ENCODE results near the gene MREG.

The MREG gene

DNA sequence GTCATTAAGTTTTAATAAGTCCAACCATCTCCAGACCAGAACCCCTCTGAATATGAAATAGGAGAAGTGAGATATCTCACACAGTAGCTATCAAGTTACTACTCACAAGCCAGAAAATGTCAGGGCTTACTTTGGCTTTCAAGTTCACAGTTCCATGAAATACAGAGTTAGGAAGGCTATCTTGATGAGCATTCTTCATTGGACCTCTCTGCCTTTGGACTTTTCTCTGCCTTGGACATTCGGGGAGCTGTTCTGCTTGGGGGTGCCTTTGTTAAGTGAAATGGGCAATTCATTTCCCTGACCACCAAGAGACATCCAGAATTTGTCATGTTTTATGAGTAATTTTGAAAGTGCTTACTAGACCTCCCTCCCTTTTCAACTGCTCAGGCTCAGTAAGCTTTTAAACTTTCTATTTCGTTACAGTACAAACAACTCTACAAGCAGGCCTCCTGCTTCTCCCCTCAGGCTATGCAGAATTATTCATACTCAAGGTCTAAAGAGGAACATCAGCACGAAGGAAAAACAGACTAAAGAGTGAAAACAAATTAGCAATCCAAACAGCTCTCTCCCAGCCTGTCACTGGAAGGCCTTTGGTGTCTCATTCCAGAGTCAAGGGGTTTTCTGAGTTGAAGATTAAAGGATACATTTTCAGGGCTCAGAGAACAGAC, 95.3 kb downstream of the MREG start:
- no peak for FAIRE-seq

DNA sequence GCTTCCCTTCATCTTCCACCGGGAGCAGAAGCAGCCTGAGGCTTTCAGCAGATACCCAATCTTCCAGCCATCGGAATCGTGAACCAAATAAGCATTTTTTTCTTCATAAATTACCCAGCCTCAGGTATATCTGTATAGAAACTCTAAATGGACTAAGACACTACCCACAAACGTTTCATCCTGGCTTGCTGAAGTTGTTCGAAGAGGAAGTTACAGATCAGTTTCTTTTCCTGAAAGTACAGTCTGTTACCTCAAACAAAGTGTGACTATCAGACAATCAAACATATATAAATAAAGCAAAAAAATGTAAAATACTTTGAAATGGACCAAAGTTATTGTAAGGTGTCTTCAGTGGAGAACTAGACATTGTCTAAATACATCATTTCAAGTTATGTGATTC, 97.9 kb downstream of the MREG start:
- FAIRE-seq, result no peak

DNA sequence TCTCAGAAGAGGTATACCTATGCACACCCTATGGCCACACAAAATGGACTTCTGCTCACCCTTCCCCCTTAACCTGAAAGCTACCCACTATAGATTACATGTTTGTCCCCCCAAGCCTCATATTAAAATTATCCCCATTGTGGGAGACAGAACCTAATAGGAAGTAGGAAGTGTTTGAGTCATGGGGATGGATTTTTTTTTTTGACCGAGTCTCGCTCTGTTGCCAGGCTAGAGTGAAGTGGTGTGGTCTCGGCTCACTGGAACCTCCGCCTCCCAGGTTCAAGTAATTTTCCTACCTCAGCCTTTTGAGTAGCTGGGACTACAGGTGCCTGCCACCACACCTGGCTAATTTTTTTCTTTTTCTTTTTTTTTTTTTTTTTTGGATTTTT, 98.6 kb downstream of the MREG start:
- no peak for FAIRE-seq

DNA sequence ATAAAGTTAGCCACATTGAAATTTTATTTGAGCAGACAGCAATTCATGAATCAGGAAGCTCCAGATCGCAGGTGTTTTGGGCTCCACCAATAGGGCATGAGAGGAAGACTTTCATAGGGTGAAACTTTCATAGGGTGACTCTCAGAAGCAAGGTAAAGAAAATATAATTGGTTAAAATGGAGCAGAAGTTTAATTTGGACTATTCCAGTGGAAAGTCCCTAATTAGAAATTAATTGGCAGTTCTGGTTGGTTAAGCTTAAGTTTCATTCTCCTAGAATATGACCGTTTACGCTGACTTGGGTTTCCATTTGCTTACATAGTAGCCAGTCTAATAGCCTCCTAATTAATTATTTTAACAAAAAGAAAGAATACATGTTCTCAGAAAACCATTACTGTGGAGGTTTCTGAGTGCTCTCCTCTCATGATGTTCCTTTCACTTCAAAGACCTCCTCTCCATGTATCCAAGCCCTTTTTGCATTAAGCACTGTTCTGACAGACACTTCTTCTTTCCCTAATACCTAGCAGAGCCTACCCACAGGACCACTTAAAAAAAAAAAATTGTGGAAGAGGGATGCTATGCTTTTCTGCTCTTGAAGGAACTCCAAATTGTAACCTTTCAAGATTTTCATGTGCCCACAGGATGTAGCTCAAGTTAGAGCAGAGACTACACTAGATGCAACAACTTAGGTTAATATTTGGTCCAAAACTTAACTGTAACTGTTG, 99.1 kb downstream of the MREG start:
- FAIRE-seq, result no peak

DNA sequence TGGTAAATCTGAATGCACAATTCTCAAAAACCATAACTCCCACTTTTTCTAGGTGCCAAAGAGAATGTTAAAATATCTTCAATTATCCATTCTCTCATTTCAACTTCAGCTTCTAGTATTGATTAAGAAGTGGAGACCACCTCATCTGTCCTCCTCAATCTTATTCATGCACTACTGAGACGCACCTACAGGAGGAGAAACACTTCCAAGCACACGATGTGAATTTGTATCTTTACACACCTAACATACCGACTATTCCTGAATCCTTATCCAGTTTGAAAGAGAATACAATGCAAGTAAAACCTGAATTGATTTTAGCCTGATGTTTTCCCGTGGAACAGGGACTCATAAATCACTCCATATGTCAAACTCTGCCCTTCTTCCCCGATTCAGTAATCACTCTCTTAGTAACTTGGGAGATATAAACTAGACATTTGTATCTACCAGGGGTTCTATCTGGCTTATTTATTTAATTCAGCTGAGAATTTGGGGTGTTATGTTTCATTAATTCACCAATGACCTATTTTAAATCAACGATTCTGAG, 101.0 kb downstream of the MREG start:
- FAIRE-seq, result no peak

DNA sequence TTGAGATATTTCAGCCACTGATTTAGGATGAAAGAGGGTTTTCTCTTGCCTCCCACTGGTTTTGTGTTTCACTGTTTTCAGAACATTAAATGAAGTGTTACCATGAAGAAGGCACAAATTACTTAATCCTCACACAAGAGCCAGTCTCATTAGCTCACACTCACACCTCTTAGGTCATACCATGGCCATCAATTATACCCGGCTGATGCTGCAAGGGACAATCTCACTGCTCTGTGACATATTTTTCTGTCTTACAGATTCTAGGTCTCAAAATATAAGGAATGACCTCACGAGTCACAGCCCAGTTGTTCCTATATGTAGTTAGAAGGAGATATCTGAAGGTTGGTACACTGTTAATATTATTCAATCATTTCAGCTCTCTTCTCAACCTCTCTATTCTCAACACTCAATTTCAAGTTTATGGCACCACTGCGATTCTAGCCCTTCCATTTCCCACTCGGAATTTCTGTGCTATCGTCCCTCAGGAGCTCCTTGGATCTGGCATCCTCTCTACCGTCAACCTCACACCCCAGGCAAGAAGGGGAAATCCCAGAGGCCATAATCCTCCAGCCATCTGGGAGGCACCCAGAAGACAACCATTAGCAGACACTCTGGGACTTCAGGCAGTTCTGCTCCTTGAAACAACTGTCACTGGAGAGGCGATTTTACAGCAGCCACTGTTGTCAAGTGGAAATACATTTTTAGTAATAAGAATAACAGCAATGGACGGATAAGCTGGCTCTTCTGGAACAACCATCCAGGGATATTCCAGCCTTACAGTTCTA, 101.9 kb downstream of the MREG start:
- FAIRE-seq, result no peak

DNA sequence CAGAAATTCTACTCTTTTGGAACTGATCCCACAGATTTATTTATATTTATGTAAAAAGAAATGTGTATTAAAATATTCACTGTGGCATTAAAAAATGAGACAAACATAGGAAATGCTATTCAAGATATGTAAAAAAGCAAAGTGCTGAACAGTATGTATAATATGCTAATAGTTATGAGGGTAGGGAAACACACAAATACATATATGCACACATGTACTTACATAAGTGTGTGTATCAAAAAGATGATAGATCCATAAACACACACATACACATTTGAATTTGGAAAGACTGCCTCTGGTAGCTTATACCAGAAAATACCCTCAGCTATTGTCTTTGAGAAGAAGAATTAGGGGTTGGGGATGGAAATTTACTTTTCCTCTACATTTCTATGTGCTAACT, 103.2 kb downstream of the MREG start:
- FAIRE-seq, result no peak

DNA sequence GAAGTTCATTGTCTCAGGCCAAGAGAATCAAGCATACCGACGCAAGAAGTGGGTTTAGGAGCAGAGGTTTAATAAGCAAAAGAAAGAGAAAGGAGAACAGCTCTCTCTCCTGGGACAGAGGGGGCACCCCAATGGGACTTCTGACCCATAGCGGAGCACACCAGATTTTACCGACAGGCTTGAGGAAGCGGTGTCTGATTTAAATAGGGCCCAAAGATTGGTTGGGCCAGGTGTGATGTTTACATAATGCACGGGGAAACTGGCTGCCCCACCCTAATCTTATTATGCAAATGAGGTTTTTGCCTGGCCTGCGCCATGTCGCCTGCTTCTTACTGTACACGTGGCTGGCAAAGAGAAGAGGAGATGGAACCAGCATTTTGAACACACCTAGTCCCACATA, 106.2 kb downstream of the MREG start:
- FAIRE-seq, result no peak

DNA sequence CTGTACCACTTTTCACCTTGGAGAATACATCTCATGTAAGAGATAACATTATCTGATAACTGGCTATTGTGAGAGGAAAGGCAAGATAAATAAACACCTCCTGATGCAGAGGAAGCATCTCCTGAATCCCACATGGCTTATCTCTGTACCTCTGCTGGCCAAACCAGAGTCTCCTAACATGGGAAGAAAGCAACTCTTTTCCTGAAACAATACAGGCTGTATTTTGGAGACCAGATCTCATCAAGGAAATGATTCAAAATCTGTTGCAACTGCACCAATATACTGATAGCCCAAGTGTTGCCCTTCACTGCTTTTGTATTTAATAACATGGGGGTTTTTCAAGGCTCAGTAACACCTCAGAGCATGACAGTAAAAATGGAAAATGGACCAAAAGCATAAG, 106.9 kb downstream of the MREG start:
- FAIRE-seq, result no peak

DNA sequence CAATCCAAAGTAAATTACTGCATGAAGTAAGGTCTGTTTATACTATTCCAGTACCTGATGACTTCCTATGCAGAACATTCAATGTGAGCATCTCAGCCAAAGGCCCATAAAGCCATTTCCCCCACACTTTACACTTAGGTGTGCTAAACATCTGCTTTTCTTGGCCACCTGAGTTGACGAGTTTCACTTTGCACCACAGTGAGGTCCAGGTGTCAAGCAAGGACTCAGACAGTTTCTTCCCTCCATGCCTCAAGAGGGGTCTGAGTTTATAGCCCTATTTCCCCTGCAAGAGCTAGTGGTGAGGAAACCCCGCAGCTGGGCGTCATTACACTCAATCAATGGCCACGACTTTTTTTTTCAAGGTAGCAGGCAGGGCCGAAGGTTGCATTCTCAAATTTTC, 107.7 kb downstream of the MREG start:
- no peak for FAIRE-seq

DNA sequence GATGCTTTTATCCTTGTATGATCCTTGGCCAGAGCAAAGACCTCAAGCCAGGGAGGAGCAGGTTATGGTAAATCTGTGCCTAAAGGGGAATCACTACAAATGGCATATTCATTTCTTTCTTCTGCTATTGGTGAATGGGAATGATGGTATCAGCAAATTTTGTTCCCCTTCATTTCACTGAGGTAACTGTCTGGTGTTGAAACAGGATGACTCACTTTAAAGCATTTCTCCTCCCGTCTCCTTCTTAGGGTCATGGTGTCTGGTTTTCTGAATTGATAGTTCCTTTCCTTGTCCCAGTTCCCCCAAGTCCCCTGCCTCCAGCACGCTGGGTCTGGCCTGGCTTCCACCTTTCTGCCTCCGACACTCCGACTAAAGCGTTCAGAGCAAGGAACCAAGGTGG, 109.2 kb downstream of the MREG start:
- FAIRE-seq, result no peak

DNA sequence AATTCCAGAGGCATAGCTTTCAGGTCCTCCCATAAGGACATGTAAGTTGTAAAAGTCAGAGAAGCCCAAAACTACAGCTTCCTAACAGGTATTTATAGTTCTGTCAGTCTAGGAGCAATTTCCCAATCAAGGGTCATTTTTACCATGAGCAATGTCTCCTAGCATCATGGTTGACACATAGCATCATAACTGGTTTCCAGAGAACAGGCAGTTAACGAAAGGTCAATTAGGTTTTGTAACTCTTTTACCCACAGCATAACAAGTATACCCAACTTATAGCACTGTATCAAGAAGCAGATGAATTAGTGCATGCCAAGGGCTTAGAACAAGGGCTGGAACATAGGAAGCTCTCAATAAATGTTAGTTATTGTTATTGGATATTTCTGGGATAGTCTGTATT, 110.1 kb downstream of the MREG start:
- FAIRE-seq, result no peak

DNA sequence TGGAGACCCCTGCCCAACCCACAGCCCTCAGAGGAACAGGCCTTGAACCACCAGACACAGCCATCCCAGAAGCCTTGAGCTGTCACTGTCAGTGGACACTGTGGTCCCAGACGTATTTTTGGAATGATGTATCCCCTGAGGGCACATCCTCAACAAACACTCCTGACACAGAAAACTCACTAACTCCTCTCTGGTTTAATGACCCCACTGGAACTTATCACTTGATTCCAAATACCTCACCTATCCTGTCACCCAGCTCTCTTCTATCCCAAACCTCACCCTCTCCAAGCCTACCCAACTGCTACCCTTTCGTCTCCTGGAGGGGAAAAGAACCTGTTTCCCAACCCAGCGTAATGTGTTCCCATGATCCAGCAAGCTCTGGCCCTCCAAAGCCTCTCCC, 111.6 kb downstream of the MREG start:
- no peak for FAIRE-seq

DNA sequence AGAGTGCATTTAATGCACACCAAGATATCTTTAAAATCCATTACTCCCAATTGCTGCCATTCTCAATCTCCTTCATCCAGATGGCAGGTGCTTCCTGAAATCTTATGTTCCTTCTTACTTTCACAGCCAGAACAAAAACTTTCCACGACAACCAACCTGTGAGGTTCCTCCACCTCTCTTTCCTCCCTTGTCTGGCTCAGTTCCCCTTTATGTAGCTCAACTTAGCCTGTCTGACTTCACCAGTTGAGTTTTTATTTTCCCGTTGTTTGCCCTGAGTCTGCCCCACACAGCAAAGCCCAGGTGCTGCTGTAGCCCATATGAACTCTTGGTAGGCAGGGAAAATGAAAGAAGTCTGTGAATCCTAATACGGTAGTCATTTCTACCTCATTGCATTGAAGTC, 112.5 kb downstream of the MREG start:
- no peak for FAIRE-seq

DNA sequence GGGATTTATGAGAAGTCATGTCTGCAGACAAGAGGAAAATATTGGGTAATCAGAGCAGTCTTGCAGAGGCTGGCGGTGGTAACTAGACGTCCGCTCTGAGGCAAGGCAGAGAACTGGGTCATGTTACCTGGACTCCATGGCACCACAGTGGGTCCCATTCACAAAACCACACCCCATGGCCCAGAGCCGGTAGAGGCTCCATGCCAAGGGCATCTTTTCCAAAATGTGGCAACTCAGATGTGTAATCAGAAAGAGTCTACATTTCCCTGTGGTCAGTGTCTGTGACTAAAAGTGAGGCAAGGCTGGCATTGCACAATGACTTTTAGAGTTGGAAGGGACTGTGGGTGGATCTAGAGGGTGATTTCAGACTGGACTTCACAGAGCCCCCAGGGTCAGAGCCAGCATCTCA, 113.1 kb downstream of the MREG start:
- FAIRE-seq, result no peak

DNA sequence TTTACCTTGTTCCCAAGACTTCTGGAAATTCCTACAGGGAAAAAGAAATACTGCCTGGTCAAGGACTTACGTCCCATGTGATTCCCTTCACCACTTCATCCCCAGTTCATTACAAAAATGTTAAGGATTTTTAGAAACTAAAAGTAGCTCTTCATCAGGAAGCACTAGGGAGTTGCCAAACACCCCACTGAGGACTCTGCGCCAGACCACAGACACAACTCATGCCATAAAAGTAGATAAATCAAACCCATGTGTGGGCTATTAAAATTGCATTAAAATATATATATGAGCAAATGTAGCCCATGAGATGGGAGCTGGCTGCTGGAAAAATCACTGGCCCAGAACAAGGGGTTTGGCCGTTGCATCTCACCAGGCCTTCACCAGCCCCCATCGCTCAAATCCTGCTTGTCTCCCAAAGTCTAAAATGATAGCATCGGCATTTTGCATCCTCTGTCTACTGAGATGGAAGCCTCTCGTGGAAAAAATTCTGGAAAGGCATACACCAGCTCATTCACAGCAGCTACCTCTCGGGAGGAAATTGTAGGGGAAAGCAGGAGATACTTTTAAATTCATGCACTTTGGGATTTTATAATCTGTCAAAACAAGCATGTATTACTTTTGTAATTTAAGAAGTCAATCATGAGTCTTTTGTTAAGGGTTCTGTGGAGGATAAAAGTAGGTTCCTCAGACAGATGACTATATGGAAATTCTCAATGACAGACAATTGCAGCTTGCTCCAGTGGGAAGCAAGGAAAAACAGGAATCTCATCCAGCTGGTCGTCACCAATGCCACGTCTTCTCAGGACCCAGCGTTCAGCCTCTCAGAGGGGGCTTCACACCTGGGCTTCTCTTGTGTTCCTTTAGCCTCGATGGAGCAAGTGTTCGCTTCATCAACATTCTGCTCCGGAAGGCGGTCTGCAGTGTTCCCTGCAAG, 113.9 kb downstream of the MREG start:
- FAIRE-seq, result no peak

DNA sequence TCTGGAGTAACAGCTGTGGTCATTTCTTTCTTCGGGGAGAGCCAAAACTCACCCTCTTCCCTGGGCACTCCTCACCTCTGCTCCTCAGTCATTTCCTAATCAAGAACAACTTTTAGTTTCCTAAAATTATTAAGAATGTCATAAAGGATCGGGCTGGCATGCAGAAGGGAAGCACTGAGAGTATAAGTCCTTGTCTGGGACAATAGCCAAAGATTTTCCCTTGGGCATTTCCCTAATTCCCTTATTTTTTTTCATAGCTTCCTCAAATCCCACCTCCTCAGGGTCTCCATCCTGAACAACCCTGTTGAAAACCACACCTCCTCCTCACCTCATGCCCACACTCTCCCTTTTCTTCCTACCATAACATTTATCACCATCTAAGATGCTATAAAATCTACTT, 115.0 kb downstream of the MREG start:
- FAIRE-seq, result no peak

DNA sequence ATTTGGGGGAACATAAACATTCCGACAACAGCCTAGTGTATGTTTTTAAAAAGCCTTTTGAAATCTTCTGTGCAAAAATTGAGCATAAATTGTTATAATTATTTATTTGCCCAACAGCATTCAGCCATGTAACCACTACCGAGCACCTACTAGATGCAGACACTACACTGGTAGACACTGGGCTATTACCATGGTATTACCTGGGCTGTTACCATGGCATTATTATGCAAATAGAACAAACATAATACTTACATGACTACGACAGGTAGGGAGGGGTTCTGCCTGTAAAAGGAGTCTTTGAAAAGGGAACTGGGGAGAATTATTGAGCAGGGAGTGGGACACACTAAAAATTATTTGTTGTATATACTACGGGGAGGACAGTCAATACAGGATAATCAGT, 116.4 kb downstream of the MREG start:
- no peak for FAIRE-seq

DNA sequence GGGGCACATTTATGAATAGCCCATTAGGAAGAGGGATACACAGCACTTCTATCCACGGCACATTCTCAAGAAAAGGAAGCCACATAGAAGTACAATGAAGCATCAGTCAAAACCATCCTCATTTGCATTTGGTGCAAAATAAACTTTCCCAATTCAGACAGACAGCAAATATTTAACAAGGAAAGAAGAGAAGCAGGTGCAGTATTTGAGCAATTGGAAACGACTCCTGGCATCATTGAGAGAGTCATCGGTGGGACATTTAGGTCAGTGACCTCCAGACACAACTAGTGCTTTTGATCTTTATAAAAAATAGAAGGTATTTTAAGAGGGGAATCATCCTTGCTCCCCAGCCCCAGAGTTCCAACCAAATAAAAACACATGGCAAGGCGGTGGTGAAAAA, 118.0 kb downstream of the MREG start:
- no peak for FAIRE-seq
